Neural cell (in vitro differentiated cells): ENCODE data around the gene TAS2R20. TPM values are rescaled to one million over a fixed set of nuclear protein-coding genes. Genes with fewer than 3 reads are reported as not detected.

Source experiments
- H2AFZ ChIP-seq: fragments of 200-600, 300-800 bp; sonication (generic), shearing (Covaris generic); 2 replicates; pipeline ENCODE4 v1.6.0; 2014; ENCODE audit warnings: low read depth, mild to moderate bottlenecking, antibody characterized with exemption, low read length, moderate library complexity
- H3F3A ChIP-seq: fragments of 200-600 bp; shearing (Covaris generic); 2 replicates; pipeline ENCODE4 v1.6.1; 2016; ENCODE audit warnings: mild to moderate bottlenecking, moderate library complexity, mixed read lengths, antibody characterized with exemption, low read length; ENCODE audit not compliant: insufficient read depth, poor library complexity, severe bottlenecking
- H3K27ac ChIP-seq: fragments of 200-600, 300-800 bp; sonication (generic), shearing (Covaris generic); 2 replicates; pipeline ENCODE4 v1.5.1; 2014; ENCODE audit warnings: mild to moderate bottlenecking, low read length, moderate library complexity
- H3K27me3 ChIP-seq: fragments of 300-800, 200-600 bp; sonication (generic), shearing (Covaris generic); 2 replicates; pipeline ENCODE4 v1.6.0; 2014; ENCODE audit warnings: mild to moderate bottlenecking, low read depth, low read length, moderate library complexity; ENCODE audit not compliant: insufficient read depth
- H3K36me3 ChIP-seq: fragments of 300-800, 200-600 bp; sonication (generic), shearing (Covaris generic); 2 replicates; pipeline ENCODE4 v1.5.1; 2014; ENCODE audit warnings: mild to moderate bottlenecking, antibody characterized with exemption, low read length, moderate library complexity; ENCODE audit not compliant: insufficient read depth
- H3K4me2 ChIP-seq: fragments of 300-800, 200-600 bp; sonication (generic), shearing (Covaris generic); 2 replicates; pipeline ENCODE4 v1.6.0; 2014; ENCODE audit warnings: mild to moderate bottlenecking, low read length
- H3K4me3 ChIP-seq: fragments of 300-800, 200-600 bp; sonication (generic), shearing (Covaris generic); 2 replicates; pipeline ENCODE4 v1.5.1; 2014; ENCODE audit warnings: mild to moderate bottlenecking, low read length, moderate library complexity
- H3K79me2 ChIP-seq: fragments of 200-600 bp; shearing (Covaris generic); replicated peaks from 2 replicates; pipeline ENCODE4 v1.6.0; 2014; ENCODE audit warnings: mild to moderate bottlenecking, low read length, moderate library complexity; ENCODE audit not compliant: insufficient read depth
- H3K9ac ChIP-seq: fragments of 300-800, 200-600 bp; sonication (generic), shearing (Covaris generic); 2 replicates; pipeline ENCODE4 v1.6.1; 2016; ENCODE audit warnings: mild to moderate bottlenecking, low read length, mixed read lengths
- H3K9me2 ChIP-seq: fragments of 200-600 bp; shearing (Covaris generic); 2 replicates; pipeline ENCODE4 v1.6.1; 2016; ENCODE audit warnings: mild to moderate bottlenecking, low read length, mixed read lengths; ENCODE audit not compliant: insufficient read depth
- H3K9me3 ChIP-seq: fragments of 200-600, 300-800 bp; sonication (generic), shearing (Covaris generic); 2 replicates; pipeline ENCODE4 v1.6.1; 2016; ENCODE audit warnings: mild to moderate bottlenecking, mixed run types, low read length, moderate library complexity, mixed read lengths
- H4K20me1 ChIP-seq: fragments of 200-600 bp; shearing (Covaris generic); 2 replicates; pipeline ENCODE4 v1.6.1; 2016; ENCODE audit warnings: mild to moderate bottlenecking, mixed run types; ENCODE audit not compliant: insufficient read depth
- CTCF ChIP-seq: fragments of 450-650 bp; IDR thresholded peaks from 2 replicates; pipeline ENCODE4 v1.5.1; 2014; ENCODE audit warnings: antibody characterized with exemption, mild to moderate bottlenecking, moderate library complexity; ENCODE audit not compliant: poor library complexity, severe bottlenecking
- EP300 ChIP-seq: fragments of 450-650 bp; conservative IDR thresholded peaks from 2 replicates; pipeline ENCODE4 v1.6.1; 2014; ENCODE audit warnings: antibody characterized with exemption, mild to moderate bottlenecking, moderate library complexity; ENCODE audit not compliant: poor library complexity, severe bottlenecking
- EZH2 ChIP-seq: fragments of 200-600, 300-800 bp; shearing (Covaris generic), sonication (generic); IDR thresholded peaks from 2 replicates; pipeline ENCODE4 v1.6.1; 2014; ENCODE audit warnings: antibody characterized with exemption, low read length, borderline replicate concordance, mild to moderate bottlenecking; ENCODE audit not compliant: insufficient read depth, poor library complexity, severe bottlenecking
- MXI1 ChIP-seq: fragments of 450-650 bp; conservative IDR thresholded peaks from 2 replicates; pipeline ENCODE4 v1.6.1; 2014; ENCODE audit warnings: antibody characterized with exemption, mild to moderate bottlenecking; ENCODE audit not compliant: poor library complexity, severe bottlenecking
- POLR2AphosphoS5 ChIP-seq: IDR thresholded peaks from 2 replicates; pipeline ENCODE4 v1.6.1; 2012
- RAD21 ChIP-seq: fragments of 450-650 bp; conservative IDR thresholded peaks from 2 replicates; pipeline ENCODE4 v1.6.1; 2014; ENCODE audit warnings: antibody characterized with exemption, mild to moderate bottlenecking, moderate library complexity
- REST ChIP-seq: IDR thresholded peaks from 2 replicates; pipeline ENCODE4 v1.6.1; 2012; ENCODE audit warnings: borderline replicate concordance
- SMC3 ChIP-seq: fragments of 450-650 bp; conservative IDR thresholded peaks from 2 replicates; pipeline ENCODE4 v1.6.1; 2014; ENCODE audit warnings: antibody characterized with exemption, mild to moderate bottlenecking, moderate library complexity; ENCODE audit not compliant: poor library complexity
- TAF1 ChIP-seq: IDR thresholded peaks from 2 replicates; pipeline ENCODE4 v1.6.1; 2012; ENCODE audit warnings: low read depth
- polyA plus RNA-seq: library from polyadenylated mRNA; depleted of rRNA; stranded (reverse); fragments of >200 nt; gene quantifications from 2 replicates; pipeline ENCODE4 v1.2.3, GENCODE V29; 2014

The TAS2R20 gene
- polyA plus RNA-seq, 1 donor from 2014 or later: 3.3 TPM

- Histone ChIP-seq H3K27me3 (no peaks in the 10 kb centered on the region), H3K36me3 (peaks cover 3% of the 10 kb centered on the region), H3K4me3 (no peak within 1 kb of the TSS), H3K9me3 (no peaks in the 10 kb centered on the region), H3K9me2 (no peaks in the 10 kb centered on the region), H2AFZ (no peak within 1 kb of the TSS), H3K27ac (no peak within 1 kb of the TSS), H3F3A (no peaks in the 10 kb centered on the region), H3K9ac (no peak within 1 kb of the TSS), H4K20me1 (no peaks in the 10 kb centered on the region), H3K79me2 (no peaks in the 10 kb centered on the region), H3K4me2 (no peak within 1 kb of the TSS)
- TF ChIP-seq RAD21: no peak
- TF ChIP-seq EP300: no peak
- TF ChIP-seq TAF1: no peak
Measured at GRCh38 chr12:11022520-11022919, 24.4 kb upstream of the TAS2R20 start, which contains the start of gene TAS2R19. TSS of gene TAS2R19 (minus strand) at chr12:11022620. CDS start at chr12:11022571, 49 bp downstream.

GRCh38 chr12:11016937-11017336 lies 18.8 kb upstream of the TAS2R20 start:
- Histone ChIP-seq H3K9me2 (no peaks in the 10 kb centered on the region), H2AFZ (no peak overlapping the region), H3K9me3 (no peaks in the 10 kb centered on the region), H3K9ac (no peak overlapping the region), H3F3A (no peaks in the 10 kb centered on the region), H3K79me2 (no peaks in the 10 kb centered on the region), H3K27ac (no peak overlapping the region), H3K4me3 (no peak overlapping the region), H3K4me2 (no peak overlapping the region), H3K36me3 (no peaks in the 10 kb centered on the region), H4K20me1 (no peaks in the 10 kb centered on the region), H3K27me3 (no peaks in the 10 kb centered on the region)
- TF ChIP-seq RAD21: no peak
- no peak for TF ChIP-seq MXI1
- TF ChIP-seq CTCF: no peak
- no peak for TF ChIP-seq SMC3
- no peak for TF ChIP-seq EZH2
- TF ChIP-seq EP300: no peak
- TF ChIP-seq TAF1: no peak
- no peak for TF ChIP-seq REST
- TF ChIP-seq POLR2AphosphoS5: no peak
